HepG2 (cell line): ENCODE measurements around the gene GASK1A. TPM values are rescaled to one million over a fixed set of nuclear protein-coding genes. Genes with fewer than 3 reads are reported as not detected.

Experiments used
- ATAC-seq: fragments of 200-7000 bp; cut with Tn5 transposase; 3 replicates; pipeline ENCODE4 v1.9.1; 2020; ENCODE audit warnings: mild to moderate bottlenecking, moderate library complexity
- BruUV-seq: library from RNA; stranded (reverse); fragments of 400-500 nt; replicated peaks from 2 replicates; lab custom pipeline; 2021; lab: Mats Ljungman, UMichigan
- CTCF ChIA-PET: fragments of 300-600 bp; formaldehyde crosslinking; extraction: SDS; loops from one replicate; lab custom pipeline; 2021; ENCODE audit warnings: low total read pairs, inconsistent platforms, low intra/inter-chr PET ratio; lab: Yijun Ruan, JAX
- POLR2A ChIA-PET: fragments of 350-600 bp; sonication (Branson Sonifier 250); formaldehyde crosslinking; loops from one replicate; lab custom pipeline; 2020; ENCODE audit warnings: antibody characterized with exemption, inconsistent platforms; lab: Yijun Ruan, JAX
- DNase-seq: peaks from one replicate; pipeline ENCODE4 v3.0.0-alpha.2; 2015; ENCODE audit warnings: low spot score
- FAIRE-seq: peaks from 3 replicates; lab custom pipeline; 2011; peaks lifted over from hg19 to GRCh38; lab: Jason Lieb, UNC
- H2AFZ ChIP-seq: one replicate; pipeline ENCODE4 v1.6.1; 2011; ENCODE audit warnings: low read length, inconsistent platforms
- H3K27ac ChIP-seq: fragments of 300-600 bp; 3 replicates; pipeline ENCODE4 v1.8.0; 2011; ENCODE audit warnings: mixed run types, mild to moderate bottlenecking, mixed read lengths, low read length, inconsistent platforms; ENCODE audit not compliant: insufficient read depth; ENCODE audit errors: extremely low read length
- H3K27me3 ChIP-seq, 2 experiments: fragments of 200-600 bp in 1 of 2; 2 replicates in 1 of 2; 3 replicates in 1 of 2; pipeline versions ENCODE4 v1.6.0 to v1.8.0; 2011; ENCODE audit warnings: low read length in 2 of 2, mild to moderate bottlenecking in 2 of 2, moderate library complexity in 2 of 2, inconsistent platforms in 1 of 2; ENCODE audit not compliant: insufficient read depth in 2 of 2, control insufficient read depth in 1 of 2
- H3K36me3 ChIP-seq, 2 experiments: fragments of 200-600 bp in 1 of 2; replicated peaks in 1 of 2; 2 replicates in 1 of 2; 3 replicates in 1 of 2; pipeline versions ENCODE4 v1.5.1 to v1.8.0; 2011; ENCODE audit warnings: low read length in 2 of 2, inconsistent platforms in 1 of 2; ENCODE audit not compliant: insufficient read depth in 2 of 2, control insufficient read depth in 1 of 2
- H3K4me1 ChIP-seq: 2 replicates; pipeline ENCODE4 v1.5.1; 2012; ENCODE audit warnings: low read length, inconsistent platforms; ENCODE audit not compliant: insufficient read depth
- H3K4me2 ChIP-seq: 2 replicates; pipeline ENCODE4 v1.6.0; 2011; ENCODE audit warnings: low read depth, low read length, inconsistent platforms
- H3K4me3 ChIP-seq, 3 experiments: fragments of 200-600 bp in 1 of 3; sonication (generic), shearing (Covaris generic) in 1 of 3; replicated peaks in 1 of 3; 2 replicates each; pipeline ENCODE4 v1.5.1; 2011 to 2016; ENCODE audit warnings: low read length in 3 of 3, inconsistent platforms in 2 of 3, low read depth in 2 of 3, mild to moderate bottlenecking in 2 of 3, control low read depth in 1 of 3, mixed read lengths in 1 of 3; ENCODE audit not compliant: insufficient read depth in 1 of 3
- H3K79me2 ChIP-seq: one replicate; pipeline ENCODE4 v1.6.1; 2011; ENCODE audit warnings: low read length, inconsistent platforms; ENCODE audit not compliant: insufficient read depth
- H3K9ac ChIP-seq: 2 replicates; pipeline ENCODE4 v1.6.0; 2011; ENCODE audit warnings: mild to moderate bottlenecking, low read depth, low read length, inconsistent platforms; ENCODE audit not compliant: insufficient read depth
- H3K9me3 ChIP-seq: 2 replicates; pipeline ENCODE4 v1.5.1; 2012; ENCODE audit warnings: mild to moderate bottlenecking, low read length
- H4K20me1 ChIP-seq: 2 replicates; pipeline ENCODE4 v1.6.0; 2011; ENCODE audit warnings: inconsistent platforms, mild to moderate bottlenecking, low read length, moderate library complexity; ENCODE audit not compliant: insufficient read depth
- FOSL1 ChIP-seq: sonication (generic); formaldehyde crosslinking; IDR thresholded peaks from 2 replicates; pipeline ENCODE4 v1.9.0; 2021; ENCODE audit warnings: missing genetic modification reagents, borderline replicate concordance
- MAFK ChIP-seq, 2 experiments: IDR thresholded peaks in 1 of 2; conservative IDR thresholded peaks in 1 of 2; 2 replicates each; pipeline ENCODE4 v1.6.1; 2011; ENCODE audit warnings: improper control_type of control experiment in 2 of 2, low read length in 2 of 2
- MED8 ChIP-seq: sonication (generic); formaldehyde crosslinking; IDR thresholded peaks from 2 replicates; pipeline ENCODE4 v1.8.1; 2023; ENCODE audit warnings: mild to moderate bottlenecking, missing genetic modification reagents; ENCODE audit not compliant: insufficient replicate concordance
- NCOA5 ChIP-seq: sonication (generic); formaldehyde crosslinking; IDR thresholded peaks from 2 replicates; pipeline ENCODE4 v1.4.0; 2020; ENCODE audit warnings: missing genetic modification reagents
- PHF21A ChIP-seq: sonication (generic); formaldehyde crosslinking; IDR thresholded peaks from 2 replicates; pipeline ENCODE4 v1.5.0; 2020; ENCODE audit warnings: mild to moderate bottlenecking, missing genetic modification reagents
- PHF8 ChIP-seq: sonication (generic); formaldehyde crosslinking; IDR thresholded peaks from 2 replicates; pipeline ENCODE4 v1.5.0; 2020; ENCODE audit warnings: missing genetic modification reagents
- SALL1 ChIP-seq: sonication (generic); formaldehyde crosslinking; IDR thresholded peaks from 2 replicates; pipeline ENCODE4 v1.8.0; 2022; ENCODE audit warnings: mild to moderate bottlenecking, missing genetic modification reagents
- SATB2 ChIP-seq: sonication (generic); formaldehyde crosslinking; IDR thresholded peaks from 2 replicates; pipeline ENCODE4 v1.5.0; 2020; ENCODE audit warnings: missing genetic modification reagents
- ZFYVE20 ChIP-seq: sonication (generic); formaldehyde crosslinking; IDR thresholded peaks from 2 replicates; pipeline ENCODE4 v1.8.0; 2023; ENCODE audit warnings: low read depth, mild to moderate bottlenecking, moderate library complexity, missing genetic modification reagents, borderline replicate concordance
- ZHX2 ChIP-seq, 2 experiments: sonication (generic) in 1 of 2; formaldehyde crosslinking in 1 of 2; IDR thresholded peaks; 2 replicates each; pipeline versions ENCODE4 v1.6.1 to v1.9.0; 2014 to 2022; ENCODE audit warnings: antibody characterized with exemption in 1 of 2, borderline replicate concordance in 1 of 2, inconsistent platforms in 1 of 2, low read depth in 1 of 2, missing genetic modification reagents in 1 of 2
- ZNF10 ChIP-seq: sonication (generic); formaldehyde crosslinking; IDR thresholded peaks from 2 replicates; pipeline ENCODE4 v1.4.0; 2020; ENCODE audit warnings: mild to moderate bottlenecking, low read depth, missing genetic modification reagents, borderline replicate concordance
- ZNF543 ChIP-seq: sonication (generic); formaldehyde crosslinking; IDR thresholded peaks from 2 replicates; pipeline ENCODE4 v1.4.0; 2020; ENCODE audit warnings: mild to moderate bottlenecking, missing genetic modification reagents
- WGBS: methylation state at CpG from one replicate; pipeline ENCODE4 v1.1.6; 2017; ENCODE audit warnings: low lambda C conversion rate; 5-methylcytosine and 5-hydroxymethylcytosine counted together
- in situ Hi-C: cut with HindIII; loops from 2 replicates; pipeline ENCODE4 v1.10.0; 2017; ENCODE audit warnings: low pct_unique_long_range_greater_than_20kb; ENCODE audit not compliant: extremely low pct_ligation_motif_present
- intact Hi-C: fragments of 100-400 bp; cut with micrococcal nuclease; formaldehyde crosslinking; loops from one replicate; pipeline ENCODE4 v1.10.0; 2022; ENCODE audit not compliant: unreplicated experiment
- polyA plus RNA-seq, 8 experiments: library from polyadenylated mRNA; depleted of rRNA in 3 of 8; stranded (reverse) in 7 of 8; unstranded in 1 of 8; fragments of >200 nt; fragmentation: Illumina TruSeq in 4 of 8; extraction: Trizol in 4 of 8; gene quantifications; 2 replicates each; pipeline versions ENCODE4 v1.2.1 to v1.2.3, GENCODE V29; 2011 to 2016; ENCODE audit warnings: low read depth in 4 of 8, missing spikeins in 1 of 8, mixed read lengths in 1 of 8; ENCODE audit not compliant: insufficient read depth in 1 of 8
- total RNA-seq, 5 experiments: library from RNA; depleted of rRNA; stranded (reverse); fragments of >200 nt; fragmentation: Illumina TruSeq; extraction: Trizol; gene quantifications; 2 replicates each; pipeline ENCODE4 v1.2.3, GENCODE V29; 2016; ENCODE audit warnings: low read depth in 1 of 5
- TF ChIP-seq, protein P1 (sequence below): sonication (generic); formaldehyde crosslinking; IDR thresholded peaks from 2 replicates; pipeline ENCODE4 v1.5.0; 2020; ENCODE audit warnings: mild to moderate bottlenecking, missing genetic modification reagents
- TF ChIP-seq, protein P2 (sequence below): IDR thresholded peaks from 2 replicates; pipeline ENCODE4 v1.6.1; 2016

Gene GASK1A
- total and polyA plus RNA-seq, 2 of the 13 experiments (the other 11 are each of a cell fraction or from before 2014, with no cell fraction given), result not detected

- TF ChIP-seq SATB2, result no peak
Measured at GRCh38 chr3:42994595-42994994, 15.5 kb downstream of the GASK1A start (continued).

DNA sequence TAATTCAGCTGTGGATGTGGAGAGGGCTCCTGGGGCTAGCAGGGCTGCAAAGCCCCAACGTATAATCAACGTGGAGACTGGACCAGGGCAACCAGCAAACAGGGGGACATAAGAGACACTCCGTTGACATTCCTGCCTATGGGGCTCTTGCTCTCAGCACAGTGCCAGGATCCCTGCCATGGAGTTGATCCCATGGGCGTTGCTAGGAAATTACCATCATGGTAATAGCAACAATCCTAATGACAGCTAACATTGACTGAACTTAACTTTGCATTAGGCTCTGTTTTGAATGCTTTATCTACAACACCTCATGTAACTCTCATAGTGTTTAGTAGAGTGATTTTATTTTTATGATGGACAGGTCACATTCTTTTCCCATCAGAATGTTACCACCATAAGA lies 16.9 kb downstream of the GASK1A start:
- no peak for ATAC-seq
- POLR2A ChIA-PET, result no interaction called here
- intact Hi-C loops (no loop called here), in situ Hi-C loops (no loop called here)
- Histone ChIP-seq H3K9me3 (no peaks in the 10 kb centered on the region), H3K4me2 (no peak overlapping the region), H2AFZ (no peak overlapping the region), H3K36me3 (no peaks in the 10 kb centered on the region), H3K79me2 (no peaks in the 10 kb centered on the region), H3K9ac (no peak overlapping the region), H3K27ac (no peak overlapping the region), H3K4me3 (no peak overlapping the region), H3K4me1 (0 out of 2 replicates have a peak, but pooled peaks cover 3% of the 10 kb centered on the region), H3K27me3 (peaks cover 5 to 18% of the 10 kb centered on the region in 2 experiments; a peak in 4 of 5 replicates), H4K20me1 (no peaks in the 10 kb centered on the region)
- FAIRE-seq, result no peak
- 7% methylated on average over 4 of the region's 4 CpGs for WGBS
- no peak for DNase-seq
- no TSS peak for BruUV-seq
- CTCF ChIA-PET, result no interaction called here
- TF ChIP-seq, protein P1, sequence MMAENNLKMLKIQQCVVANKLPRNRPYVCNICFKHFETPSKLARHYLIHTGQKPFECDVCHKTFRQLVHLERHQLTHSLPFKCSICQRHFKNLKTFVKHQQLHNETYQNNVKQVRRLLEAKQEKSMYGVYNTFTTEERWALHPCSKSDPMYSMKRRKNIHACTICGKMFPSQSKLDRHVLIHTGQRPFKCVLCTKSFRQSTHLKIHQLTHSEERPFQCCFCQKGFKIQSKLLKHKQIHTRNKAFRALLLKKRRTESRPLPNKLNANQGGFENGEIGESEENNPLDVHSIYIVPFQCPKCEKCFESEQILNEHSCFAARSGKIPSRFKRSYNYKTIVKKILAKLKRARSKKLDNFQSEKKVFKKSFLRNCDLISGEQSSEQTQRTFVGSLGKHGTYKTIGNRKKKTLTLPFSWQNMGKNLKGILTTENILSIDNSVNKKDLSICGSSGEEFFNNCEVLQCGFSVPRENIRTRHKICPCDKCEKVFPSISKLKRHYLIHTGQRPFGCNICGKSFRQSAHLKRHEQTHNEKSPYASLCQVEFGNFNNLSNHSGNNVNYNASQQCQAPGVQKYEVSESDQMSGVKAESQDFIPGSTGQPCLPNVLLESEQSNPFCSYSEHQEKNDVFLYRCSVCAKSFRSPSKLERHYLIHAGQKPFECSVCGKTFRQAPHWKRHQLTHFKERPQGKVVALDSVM (CRISPR knock-in tag), result no peak
- no peak for TF ChIP-seq MED8 (CRISPR knock-in tag)
- no peak for TF ChIP-seq PHF8 (CRISPR knock-in tag)
- TF ChIP-seq NCOA5, result no peak
- no peak for TF ChIP-seq SALL1
- TF ChIP-seq FOSL1, result no peak
- TF ChIP-seq ZHX2 (IDR thresholded peaks at IDR 0.05; ENCODE audit: low read depth), result no peak
- no peak for TF ChIP-seq ZHX2 (CRISPR knock-in tag; IDR thresholded peaks at IDR 0.05; ENCODE audit: borderline replicate concordance)
- no peak for TF ChIP-seq ZNF543 (CRISPR knock-in tag)
- TF ChIP-seq MAFK (conservative IDR thresholded peaks at IDR 0.05 in 1 of 2, IDR thresholded peaks at IDR 0.05 in 1 of 2; ENCODE audit: low read length in 2 of 2), result no peak
- no peak for TF ChIP-seq PHF21A (CRISPR knock-in tag)
- TF ChIP-seq ZNF10, result no peak
- no peak for TF ChIP-seq ZFYVE20 (CRISPR knock-in tag)
- TF ChIP-seq, protein P2, sequence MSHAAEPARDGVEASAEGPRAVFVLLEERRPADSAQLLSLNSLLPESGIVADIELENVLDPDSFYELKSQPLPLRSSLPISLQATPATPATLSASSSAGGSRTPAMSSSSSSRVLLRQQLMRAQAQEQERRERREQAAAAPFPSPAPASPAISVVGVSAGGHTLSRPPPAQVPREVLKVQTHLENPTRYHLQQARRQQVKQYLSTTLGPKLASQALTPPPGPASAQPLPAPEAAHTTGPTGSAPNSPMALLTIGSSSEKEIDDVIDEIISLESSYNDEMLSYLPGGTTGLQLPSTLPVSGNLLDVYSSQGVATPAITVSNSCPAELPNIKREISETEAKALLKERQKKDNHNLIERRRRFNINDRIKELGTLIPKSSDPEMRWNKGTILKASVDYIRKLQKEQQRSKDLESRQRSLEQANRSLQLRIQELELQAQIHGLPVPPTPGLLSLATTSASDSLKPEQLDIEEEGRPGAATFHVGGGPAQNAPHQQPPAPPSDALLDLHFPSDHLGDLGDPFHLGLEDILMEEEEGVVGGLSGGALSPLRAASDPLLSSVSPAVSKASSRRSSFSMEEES (CRISPR knock-in tag), result no peak
